Measurements from ENCODE around the gene MBOAT1.

Gene MBOAT1

GRCh38 chr6:20238688-20239587 lies 26.7 kb upstream of the MBOAT1 start:
- peaks cover 16% of the 10 kb centered on the region for H3K4me1 Mint-ChIP-seq
- H3K4me3 Mint-ChIP-seq: no peak overlapping the region
- peaks cover 9% of the 10 kb centered on the region for H3K27me3 Mint-ChIP-seq
- H3K9me3 Mint-ChIP-seq: no peaks in the 10 kb centered on the region
- CTCF ChIA-PET: no interaction called here
- no peaks in the 10 kb centered on the region for H3K36me3 Mint-ChIP-seq
- no peak overlapping the region for H3K27ac Mint-ChIP-seq
- no peak for DNase-seq

GRCh38 chr6:20237677-20238460 lies 25.6 kb upstream of the MBOAT1 start:
- Mint-ChIP-seq H3K27me3 (peaks cover 9% of the 10 kb centered on the region), H3K4me1 (peaks cover 16% of the 10 kb centered on the region), H3K27ac (no peak overlapping the region), H3K4me3 (no peak overlapping the region), H3K36me3 (no peaks in the 10 kb centered on the region), H3K9me3 (no peaks in the 10 kb centered on the region)
- DNase-seq: no peak
- CTCF ChIA-PET: no interaction called here

- H3K4me3 Mint-ChIP-seq: no peak overlapping the region
- no peaks in the 10 kb centered on the region for H3K36me3 Mint-ChIP-seq
- H3K27me3 Mint-ChIP-seq: peaks cover 9% of the 10 kb centered on the region
- DNase-seq: no peak
- CTCF ChIA-PET: no interaction called here
- no peaks in the 10 kb centered on the region for H3K9me3 Mint-ChIP-seq
- no peak overlapping the region for H3K27ac Mint-ChIP-seq
- peaks cover 16% of the 10 kb centered on the region for H3K4me1 Mint-ChIP-seq
Measured at GRCh38 chr6:20236909-20237600, 24.8 kb upstream of the MBOAT1 start.

- no peak overlapping the region for H3K4me3 Mint-ChIP-seq
- H3K4me1 Mint-ChIP-seq: peaks cover 16% of the 10 kb centered on the region
- no peaks in the 10 kb centered on the region for H3K9me3 Mint-ChIP-seq
- H3K27me3 Mint-ChIP-seq: peaks cover 9% of the 10 kb centered on the region
- H3K36me3 Mint-ChIP-seq: no peaks in the 10 kb centered on the region
- DNase-seq: no peak
- CTCF ChIA-PET: no interaction called here
- H3K27ac Mint-ChIP-seq: no peak overlapping the region
Measured at GRCh38 chr6:20236344-20236743, 24.1 kb upstream of the MBOAT1 start.

GRCh38 chr6:20235041-20235440 lies 22.8 kb upstream of the MBOAT1 start:
- H3K27ac Mint-ChIP-seq: no peak overlapping the region
- peaks cover 16% of the 10 kb centered on the region for H3K4me1 Mint-ChIP-seq
- DNase-seq: no peak
- H3K27me3 Mint-ChIP-seq: peaks cover 8% of the 10 kb centered on the region
- CTCF ChIA-PET: no interaction called here
- no peak overlapping the region for H3K4me3 Mint-ChIP-seq
- no peaks in the 10 kb centered on the region for H3K9me3 Mint-ChIP-seq
- no peaks in the 10 kb centered on the region for H3K36me3 Mint-ChIP-seq

GRCh38 chr6:20234136-20234535 lies 21.9 kb upstream of the MBOAT1 start:
- H3K36me3 Mint-ChIP-seq: no peaks in the 10 kb centered on the region
- no peak for DNase-seq
- H3K27me3 Mint-ChIP-seq: peaks cover 6% of the 10 kb centered on the region
- CTCF ChIA-PET: no interaction called here
- H3K4me1 Mint-ChIP-seq: peaks cover 16% of the 10 kb centered on the region
- no peaks in the 10 kb centered on the region for H3K9me3 Mint-ChIP-seq
- no peak overlapping the region for H3K4me3 Mint-ChIP-seq
- no peak overlapping the region for H3K27ac Mint-ChIP-seq

- Mint-ChIP-seq H3K4me3 (no peak overlapping the region), H3K4me1 (peaks cover 13% of the 10 kb centered on the region), H3K9me3 (no peaks in the 10 kb centered on the region), H3K27me3 (peaks cover 6% of the 10 kb centered on the region), H3K27ac (no peak overlapping the region), H3K36me3 (no peaks in the 10 kb centered on the region)
- no peak for DNase-seq
- CTCF ChIA-PET: no interaction called here
Measured at GRCh38 chr6:20233007-20233730, 20.9 kb upstream of the MBOAT1 start.

- Mint-ChIP-seq H3K9me3 (no peaks in the 10 kb centered on the region), H3K4me1 (peaks cover 7% of the 10 kb centered on the region), H3K36me3 (no peaks in the 10 kb centered on the region), H3K27me3 (peaks cover 6% of the 10 kb centered on the region), H3K4me3 (no peak overlapping the region), H3K27ac (no peak overlapping the region)
- CTCF ChIA-PET: no interaction called here
- DNase-seq: no peak
Measured at GRCh38 chr6:20232188-20232587, 19.9 kb upstream of the MBOAT1 start.

GRCh38 chr6:20230401-20231119 lies 18.3 kb upstream of the MBOAT1 start:
- CTCF ChIA-PET: interaction anchor here (0.7 kb wide), 1 partner anchor 14 kb away, joined by 3 read pairs; no protein-coding TSS in a partner anchor
- H3K27ac Mint-ChIP-seq: no peak overlapping the region
- H3K4me1 Mint-ChIP-seq: no peaks in the 10 kb centered on the region

GRCh38 chr6:20229881-20230280 lies 17.6 kb upstream of the MBOAT1 start:
- CTCF ChIA-PET: interaction anchor here (0.7 kb wide), 1 partner anchor 15 kb away, joined by 3 read pairs; no protein-coding TSS in a partner anchor
- H3K4me1 Mint-ChIP-seq: no peaks in the 10 kb centered on the region

More at GRCh38 chr6:20230401-20231119, 18.3 kb upstream of the MBOAT1 start:
- no peak for DNase-seq
- Mint-ChIP-seq H3K36me3 (no peaks in the 10 kb centered on the region), H3K27me3 (peaks cover 4% of the 10 kb centered on the region), H3K9me3 (no peaks in the 10 kb centered on the region), H3K4me3 (no peak overlapping the region)

GRCh38 chr6:20227350-20227749 lies 15.1 kb upstream of the MBOAT1 start:
- Mint-ChIP-seq H3K27ac (no peak overlapping the region), H3K4me1 (no peaks in the 10 kb centered on the region), H3K36me3 (no peaks in the 10 kb centered on the region), H3K4me3 (no peak overlapping the region), H3K27me3 (peaks cover 4% of the 10 kb centered on the region), H3K9me3 (no peaks in the 10 kb centered on the region)
- CTCF ChIA-PET: no interaction called here
- no peak for DNase-seq

More at GRCh38 chr6:20229881-20230280, 17.6 kb upstream of the MBOAT1 start:
- peaks cover 4% of the 10 kb centered on the region for H3K27me3 Mint-ChIP-seq
- H3K4me3 Mint-ChIP-seq: no peak overlapping the region
- H3K9me3 Mint-ChIP-seq: no peaks in the 10 kb centered on the region
- DNase-seq: no peak
- no peaks in the 10 kb centered on the region for H3K36me3 Mint-ChIP-seq
- no peak overlapping the region for H3K27ac Mint-ChIP-seq

GRCh38 chr6:20223141-20223540 lies 10.9 kb upstream of the MBOAT1 start:
- DNase-seq: no peak
- no peak overlapping the region for H3K4me3 Mint-ChIP-seq
- no peak overlapping the region for H3K27ac Mint-ChIP-seq
- no peaks in the 10 kb centered on the region for H3K4me1 Mint-ChIP-seq
- no peaks in the 10 kb centered on the region for H3K9me3 Mint-ChIP-seq
- no peaks in the 10 kb centered on the region for H3K36me3 Mint-ChIP-seq
- CTCF ChIA-PET: interaction anchor here (1.4 kb wide), 1 partner anchor 9 kb away, joined by 4 read pairs; no protein-coding TSS in a partner anchor
- peaks cover 4% of the 10 kb centered on the region for H3K27me3 Mint-ChIP-seq

GRCh38 chr6:20221421-20221820 lies 9.2 kb upstream of the MBOAT1 start:
- CTCF ChIA-PET: no interaction called here

More at GRCh38 chr6:20221421-20221820, 9.2 kb upstream of the MBOAT1 start:
- no peaks in the 10 kb centered on the region for H3K4me1 Mint-ChIP-seq
- H3K27me3 Mint-ChIP-seq: peaks cover 11% of the 10 kb centered on the region
- no peak overlapping the region for H3K4me3 Mint-ChIP-seq
- no peak overlapping the region for H3K27ac Mint-ChIP-seq
- no peaks in the 10 kb centered on the region for H3K9me3 Mint-ChIP-seq
- H3K36me3 Mint-ChIP-seq: no peaks in the 10 kb centered on the region
- DNase-seq: no peak

Measured in activated naive CD4-positive, alpha-beta T cell treated with anti-CD3 and anti-CD28 coated beads, Interleukin-2, amount 10 ng/mL, durations not matched to agents 7 days and 5 days (primary cell).